HG03342 (cell line): ENCODE measurements around the gene RAVER2.
A peak's percentile ranks its signal among the peaks of the same experiment; 100 is the strongest.
"Not testable (repeated sequence)": the region's sequence is repeated elsewhere in the genome, so short reads cannot be mapped to it uniquely, and the experiment has no call there.

Experiments used
- ATAC-seq: cut with Tn5 transposase; IDR thresholded peaks from one replicate; pipeline ENCODE4 v1.9.1; 2021; ENCODE audit warnings: mild to moderate bottlenecking, moderate library complexity; ENCODE audit not compliant: unreplicated experiment

RAVER2 gene, protein sequence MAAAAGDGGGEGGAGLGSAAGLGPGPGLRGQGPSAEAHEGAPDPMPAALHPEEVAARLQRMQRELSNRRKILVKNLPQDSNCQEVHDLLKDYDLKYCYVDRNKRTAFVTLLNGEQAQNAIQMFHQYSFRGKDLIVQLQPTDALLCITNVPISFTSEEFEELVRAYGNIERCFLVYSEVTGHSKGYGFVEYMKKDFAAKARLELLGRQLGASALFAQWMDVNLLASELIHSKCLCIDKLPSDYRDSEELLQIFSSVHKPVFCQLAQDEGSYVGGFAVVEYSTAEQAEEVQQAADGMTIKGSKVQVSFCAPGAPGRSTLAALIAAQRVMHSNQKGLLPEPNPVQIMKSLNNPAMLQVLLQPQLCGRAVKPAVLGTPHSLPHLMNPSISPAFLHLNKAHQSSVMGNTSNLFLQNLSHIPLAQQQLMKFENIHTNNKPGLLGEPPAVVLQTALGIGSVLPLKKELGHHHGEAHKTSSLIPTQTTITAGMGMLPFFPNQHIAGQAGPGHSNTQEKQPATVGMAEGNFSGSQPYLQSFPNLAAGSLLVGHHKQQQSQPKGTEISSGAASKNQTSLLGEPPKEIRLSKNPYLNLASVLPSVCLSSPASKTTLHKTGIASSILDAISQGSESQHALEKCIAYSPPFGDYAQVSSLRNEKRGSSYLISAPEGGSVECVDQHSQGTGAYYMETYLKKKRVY

GRCh38 chr1:64744492-64745180 is at the start of gene RAVER2:
TSS of gene RAVER2 (plus strand) at chr1:64745075. CDS start at chr1:64745173, 98 bp downstream.
- peak; percentile 53 for ATAC-seq

DNA sequence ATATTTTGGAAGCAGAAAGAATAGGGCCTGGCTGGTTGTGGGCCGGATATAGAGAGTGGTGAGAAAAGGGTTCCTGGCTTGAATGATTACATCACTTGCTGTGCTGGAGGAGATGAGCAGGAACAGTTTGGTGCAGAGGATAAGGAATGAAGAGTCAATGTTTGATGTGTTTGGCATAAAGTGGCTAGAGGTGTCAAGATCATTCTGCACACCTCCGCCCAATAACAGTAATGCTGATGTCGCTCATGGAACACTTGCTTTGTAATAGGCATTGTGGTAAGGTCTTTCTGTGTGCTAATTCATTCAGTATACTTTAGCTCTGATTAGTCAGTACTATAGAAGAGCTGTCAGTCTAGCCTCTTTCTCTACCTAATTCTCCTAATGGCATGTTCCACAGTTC is 48.0 kb upstream of the RAVER2 start:
- ATAC-seq, result no peak

GRCh38 chr1:64699327-64699726 is 45.5 kb upstream of the RAVER2 start:
- no peak for ATAC-seq

DNA sequence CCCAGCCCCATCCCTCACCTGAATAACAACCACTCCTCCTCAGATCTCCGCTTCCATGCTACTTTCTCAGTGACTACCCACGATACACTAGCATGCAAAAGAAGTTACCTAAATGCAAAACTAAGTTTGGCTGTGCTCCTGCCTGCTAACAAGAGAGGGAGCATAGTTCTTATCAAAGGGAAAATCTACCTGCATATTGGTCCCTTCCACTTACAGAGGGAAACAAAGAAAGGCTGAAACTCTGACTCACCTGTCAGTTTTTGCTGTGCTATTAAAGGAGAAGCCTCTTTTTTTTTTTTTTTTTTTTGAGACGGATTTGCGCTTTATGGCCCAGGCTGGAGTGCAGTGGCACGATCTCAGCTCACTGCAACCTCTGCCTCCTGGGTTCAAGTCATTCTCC is 43.8 kb upstream of the RAVER2 start:
- no peak for ATAC-seq

DNA sequence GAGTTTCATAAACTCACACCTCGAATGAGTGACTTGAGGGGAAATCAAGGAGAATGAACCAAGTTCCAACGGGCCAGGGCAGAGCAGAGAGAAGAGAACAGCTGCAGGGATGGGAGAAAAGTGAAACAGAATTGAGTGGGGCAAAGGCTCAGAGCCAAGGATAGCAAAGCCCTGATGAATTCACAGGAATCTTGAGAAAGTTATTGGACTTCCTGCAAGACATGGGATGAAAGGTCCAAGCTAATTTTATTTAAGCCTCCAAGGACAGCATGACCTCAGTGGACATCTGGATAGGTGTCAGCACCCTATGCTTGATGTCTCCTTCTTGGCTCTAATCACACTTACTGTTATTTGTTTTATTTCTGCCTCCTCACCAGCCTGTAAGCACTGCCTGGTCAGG is 43.0 kb upstream of the RAVER2 start:
- no peak for ATAC-seq

DNA sequence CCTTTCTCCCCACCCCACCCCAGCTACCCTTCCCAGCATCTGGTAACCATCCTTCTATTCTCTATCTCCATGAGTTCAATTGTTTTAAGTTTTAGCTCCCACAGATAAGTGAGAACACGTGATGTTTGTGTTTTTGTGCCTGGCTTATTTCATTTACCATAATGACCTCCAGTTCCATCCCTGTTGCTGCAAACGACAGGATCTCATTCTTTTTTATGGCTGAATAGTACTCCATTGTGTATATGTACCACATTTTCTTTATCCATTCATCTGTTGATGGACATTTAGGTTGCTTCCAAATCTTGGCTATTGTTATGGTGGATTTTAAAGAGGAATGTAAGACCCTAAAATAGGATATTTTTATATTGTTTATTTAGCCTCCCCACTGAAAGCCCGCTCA is 42.2 kb upstream of the RAVER2 start:
- not testable (repeated sequence) for ATAC-seq

DNA sequence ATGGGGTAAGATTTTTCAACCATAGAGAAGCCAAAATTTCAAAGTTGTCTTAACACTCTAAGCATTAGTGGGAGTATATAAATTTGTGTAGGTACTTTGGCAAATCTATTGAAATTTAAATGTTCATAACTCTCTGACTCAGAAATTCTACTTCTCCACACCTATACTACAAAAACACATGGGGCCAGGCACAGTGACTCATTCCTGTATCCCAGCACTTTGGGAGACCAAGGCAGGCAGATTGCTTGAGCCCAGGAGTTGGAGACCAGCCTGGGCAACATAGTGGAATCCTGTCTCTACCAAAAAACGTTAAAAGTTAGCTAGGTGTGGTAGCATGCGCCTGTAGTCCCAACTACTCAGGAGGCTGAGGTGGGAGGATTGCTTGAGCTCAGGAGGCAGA is 41.3 kb upstream of the RAVER2 start:
- ATAC-seq, result no peak

DNA sequence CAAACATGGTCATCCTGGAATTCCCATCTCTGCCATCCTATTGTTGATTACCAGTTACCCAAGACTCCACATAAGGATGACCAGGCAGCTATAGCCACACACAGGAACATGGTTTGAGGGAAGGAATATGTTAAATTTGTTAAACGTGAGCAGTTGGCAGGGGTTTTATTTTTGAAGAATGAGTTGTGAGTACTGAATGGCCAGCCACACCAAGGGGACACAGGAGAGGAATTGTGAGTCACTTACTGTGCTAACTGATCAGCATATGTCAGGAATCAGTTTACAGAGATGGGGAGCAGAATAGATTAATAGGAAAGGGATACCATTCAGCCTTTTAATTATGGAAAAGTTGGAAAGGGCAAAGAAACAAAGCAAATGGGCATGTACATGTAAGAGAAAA is 39.3 kb upstream of the RAVER2 start:
- ATAC-seq, result no peak

DNA sequence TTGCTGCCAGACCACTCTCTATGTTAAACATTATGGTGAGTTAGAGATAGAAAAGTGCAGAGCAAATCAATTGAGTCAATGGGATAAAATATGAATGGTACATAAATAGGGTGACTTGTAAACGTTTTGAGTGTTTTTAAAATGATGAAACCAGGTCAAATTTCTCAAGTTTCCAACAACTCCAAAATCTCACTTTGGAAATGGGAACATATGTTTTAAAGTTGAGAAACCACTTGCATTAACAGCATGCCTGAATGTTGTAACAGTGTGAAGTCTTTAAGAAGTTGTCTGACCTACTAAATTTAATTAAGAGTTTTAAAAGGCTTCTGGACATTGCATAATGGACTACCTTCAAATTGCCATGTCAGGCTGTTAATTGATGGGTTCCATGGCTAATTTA is 33.6 kb upstream of the RAVER2 start:
- no peak for ATAC-seq

GRCh38 chr1:64712049-64712448 is 32.8 kb upstream of the RAVER2 start:
- ATAC-seq, result no peak

DNA sequence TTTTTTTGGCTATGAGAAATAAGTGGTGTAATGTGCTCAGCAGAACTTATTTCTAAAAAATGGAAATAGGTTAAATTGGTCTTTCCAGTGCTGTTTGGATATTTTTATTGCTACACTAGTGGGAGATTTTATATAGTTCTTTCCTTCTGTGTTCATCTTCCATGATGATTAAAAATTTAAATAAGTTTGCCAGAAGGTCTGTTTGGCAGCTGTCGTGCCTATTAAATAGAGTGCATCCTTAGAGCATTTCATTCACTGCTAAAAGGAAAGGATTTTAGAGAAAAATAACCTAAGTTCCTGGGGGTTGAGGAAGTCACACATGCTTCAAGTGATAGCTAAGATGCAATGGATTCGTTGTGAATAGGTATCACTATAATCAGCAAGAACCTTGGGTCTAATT is 29.7 kb upstream of the RAVER2 start:
- no peak for ATAC-seq

- ATAC-seq, result no peak
Observed at GRCh38 chr1:64721135-64721534, 23.7 kb upstream of the RAVER2 start.

DNA sequence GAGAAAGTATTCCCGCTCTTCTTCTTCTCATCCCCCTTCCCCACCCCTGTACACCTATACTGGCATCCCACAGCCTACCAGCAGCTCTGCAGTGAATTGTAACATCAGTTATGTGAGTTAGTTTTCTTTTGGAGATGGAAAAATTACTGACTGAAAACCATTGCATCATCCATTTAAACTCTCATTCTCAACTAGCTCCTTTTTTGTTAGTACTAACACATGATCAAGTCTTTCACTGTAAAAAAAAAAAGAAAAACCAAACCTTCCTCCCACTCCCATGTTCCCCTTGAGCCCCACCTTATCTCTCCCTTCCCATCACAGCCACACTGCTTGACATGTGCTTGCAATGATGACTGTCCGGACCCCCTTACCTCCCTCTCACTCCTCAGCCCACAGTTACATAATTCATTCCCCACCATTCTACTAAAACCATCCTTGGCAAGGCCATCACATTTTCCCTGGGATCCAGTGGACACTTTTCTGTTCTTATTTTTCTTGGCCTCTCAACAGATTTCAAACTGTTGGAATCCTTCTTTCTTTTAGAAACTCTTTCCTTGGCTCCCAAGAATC is 23.2 kb upstream of the RAVER2 start:
- ATAC-seq, result no peak

- ATAC-seq, result no peak
Observed at GRCh38 chr1:64727861-64728260, 17.0 kb upstream of the RAVER2 start.

DNA sequence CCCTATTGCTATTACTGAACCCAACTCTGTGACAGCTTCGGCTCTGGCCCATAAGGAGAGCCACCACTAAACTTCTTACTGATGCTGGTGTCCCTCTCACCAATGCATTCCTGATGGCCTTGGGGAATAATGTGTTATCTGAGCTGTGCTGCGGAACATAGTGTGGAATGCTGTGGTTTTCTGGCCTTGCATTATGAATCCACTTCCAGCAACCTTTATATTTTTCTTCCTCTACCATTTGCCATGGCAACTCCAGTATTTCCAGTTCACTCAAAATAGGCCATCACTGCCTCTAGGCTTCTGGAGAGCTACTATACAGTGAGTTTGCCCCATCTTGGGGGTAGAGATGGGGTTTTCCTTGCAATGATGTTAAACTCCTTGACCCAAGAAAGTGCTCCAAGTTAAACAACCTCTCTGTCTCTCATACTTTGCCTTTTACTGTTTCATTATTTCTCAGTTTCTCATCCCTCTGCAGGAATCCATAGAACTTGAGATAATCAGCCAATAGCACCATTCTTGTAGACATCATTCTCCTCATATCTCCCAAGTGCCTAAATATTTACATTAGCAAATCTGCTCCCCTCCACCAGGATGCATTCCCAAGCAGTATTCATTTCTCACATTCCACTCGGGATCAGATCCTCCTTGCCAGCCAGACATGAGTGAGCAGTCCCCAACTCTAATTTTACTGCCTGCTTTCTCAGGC is 11.1 kb upstream of the RAVER2 start:
- ATAC-seq, result no peak

DNA sequence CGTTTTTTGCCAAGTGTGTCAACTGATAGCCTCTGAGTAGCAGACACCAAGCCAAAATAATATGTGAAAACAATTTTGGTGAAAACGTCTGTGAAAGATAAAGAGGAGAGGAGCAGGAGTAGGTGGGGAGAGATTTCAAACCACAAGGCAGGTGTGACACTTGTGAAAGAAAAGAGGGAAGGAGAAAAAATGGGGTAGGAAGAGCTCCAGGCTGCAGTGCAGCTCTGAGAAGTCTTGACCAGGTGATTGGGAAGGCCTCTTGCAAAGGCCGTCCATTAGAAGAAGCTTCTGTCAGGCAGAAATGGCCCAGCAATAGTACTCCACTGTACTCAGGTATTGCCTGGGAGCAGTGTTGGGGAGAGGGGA is 10.6 kb upstream of the RAVER2 start:
- no peak for ATAC-seq

DNA sequence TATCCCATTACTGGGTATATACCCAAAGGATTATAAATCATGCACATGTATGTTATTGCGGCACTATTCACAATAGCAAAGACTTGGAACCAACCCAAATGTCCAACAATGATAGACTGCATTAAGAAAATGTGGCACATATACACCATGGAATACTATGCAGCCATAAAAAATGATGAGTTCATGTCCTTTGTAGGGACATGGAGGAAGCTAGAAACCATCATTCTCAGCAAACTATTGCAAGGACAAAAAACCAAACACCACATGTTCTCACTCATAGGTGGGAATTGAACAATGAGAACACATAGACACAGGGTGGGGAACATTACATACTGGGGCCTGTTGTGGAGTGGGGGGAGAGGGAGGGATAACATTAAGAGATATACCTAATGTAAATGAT is 4.2 kb upstream of the RAVER2 start:
- not testable (repeated sequence) for ATAC-seq

GRCh38 chr1:64743954-64744491 is 852 bp upstream of the RAVER2 start:
- no peak for ATAC-seq

- no peak for ATAC-seq
Observed at GRCh38 chr1:64745181-64745985, 508 bp downstream of the RAVER2 start.
